ENCODE results near the gene ZFP91.

DNA sequence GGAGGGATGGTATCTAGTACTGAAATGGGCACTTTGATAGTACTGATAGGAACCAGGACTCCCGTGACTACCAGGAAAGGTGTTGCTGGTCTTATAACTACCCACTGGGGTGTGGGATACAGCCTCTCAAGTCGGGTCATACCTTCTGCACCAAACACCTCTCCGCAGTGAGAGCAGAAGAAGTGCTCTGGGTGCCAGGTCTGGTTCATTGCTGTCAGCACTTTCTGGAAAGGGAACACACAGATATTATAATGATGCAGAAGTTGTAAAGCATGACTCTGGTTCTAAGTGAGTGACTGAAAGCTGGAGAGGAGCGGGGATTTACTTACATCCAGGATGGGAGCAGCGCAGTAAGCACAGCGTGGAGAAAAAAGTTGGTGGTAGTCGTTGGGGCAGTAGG is 29.2 kb upstream of the ZFP91 start:
- no peak for TF ChIP-seq EZH2 (IDR thresholded peaks at IDR 0.05; ENCODE audit: borderline replicate concordance, low read depth, low read length, poor library complexity, severe bottlenecking)
- TF ChIP-seq, protein P1, sequence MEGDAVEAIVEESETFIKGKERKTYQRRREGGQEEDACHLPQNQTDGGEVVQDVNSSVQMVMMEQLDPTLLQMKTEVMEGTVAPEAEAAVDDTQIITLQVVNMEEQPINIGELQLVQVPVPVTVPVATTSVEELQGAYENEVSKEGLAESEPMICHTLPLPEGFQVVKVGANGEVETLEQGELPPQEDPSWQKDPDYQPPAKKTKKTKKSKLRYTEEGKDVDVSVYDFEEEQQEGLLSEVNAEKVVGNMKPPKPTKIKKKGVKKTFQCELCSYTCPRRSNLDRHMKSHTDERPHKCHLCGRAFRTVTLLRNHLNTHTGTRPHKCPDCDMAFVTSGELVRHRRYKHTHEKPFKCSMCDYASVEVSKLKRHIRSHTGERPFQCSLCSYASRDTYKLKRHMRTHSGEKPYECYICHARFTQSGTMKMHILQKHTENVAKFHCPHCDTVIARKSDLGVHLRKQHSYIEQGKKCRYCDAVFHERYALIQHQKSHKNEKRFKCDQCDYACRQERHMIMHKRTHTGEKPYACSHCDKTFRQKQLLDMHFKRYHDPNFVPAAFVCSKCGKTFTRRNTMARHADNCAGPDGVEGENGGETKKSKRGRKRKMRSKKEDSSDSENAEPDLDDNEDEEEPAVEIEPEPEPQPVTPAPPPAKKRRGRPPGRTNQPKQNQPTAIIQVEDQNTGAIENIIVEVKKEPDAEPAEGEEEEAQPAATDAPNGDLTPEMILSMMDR (conservative IDR thresholded peaks at IDR 0.05; ENCODE audit: low read depth, low read length): no peak
